ENCODE results near the gene MRFAP1. TPM values are rescaled to one million over a fixed set of nuclear protein-coding genes. Genes with fewer than 3 reads are reported as not detected.

MRFAP1 gene
- polyA plus RNA-seq, 1 donor from 2014 or later = 322 TPM

DNA sequence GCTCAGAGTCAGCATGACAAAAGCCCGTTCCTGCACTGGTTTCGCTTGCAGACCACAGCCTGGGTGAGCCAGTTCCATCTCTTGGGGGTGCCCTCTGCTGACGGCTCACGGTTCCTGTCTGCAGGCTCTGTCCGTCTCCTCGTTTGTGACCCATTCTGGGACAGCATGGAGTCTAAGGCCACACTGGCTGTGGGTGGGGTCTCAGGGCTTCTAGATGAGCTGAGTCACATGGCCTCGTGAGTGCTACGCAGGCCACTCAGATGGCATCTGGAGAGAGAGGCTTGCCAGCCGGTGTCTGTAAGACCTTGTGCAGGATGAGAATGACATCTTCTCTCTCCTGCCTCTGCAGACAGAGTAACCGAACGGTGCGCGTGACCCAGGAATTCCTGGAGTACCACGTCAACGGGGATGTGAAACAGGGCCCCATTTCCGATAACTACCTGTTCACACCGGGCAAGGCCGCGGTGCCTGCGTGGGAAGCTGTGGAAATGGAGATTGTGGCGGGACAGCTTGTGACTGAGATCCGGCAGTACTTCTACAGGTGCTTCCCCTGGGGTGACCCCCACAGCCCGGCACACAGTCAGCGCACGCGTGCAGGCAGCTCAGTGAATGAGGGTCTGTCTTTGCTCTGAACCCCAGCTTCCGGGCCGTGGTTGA lies 31.6 kb upstream of the MRFAP1 start:
- no peaks in the 10 kb centered on the region for H4K20me1 ChIP-seq (ENCODE audit: insufficient read depth)
- no peak overlapping the region for H3K27ac ChIP-seq (ENCODE audit: low read length)
- TF ChIP-seq POLR2AphosphoS5 (IDR thresholded peaks at IDR 0.05) (no peak), TAF1 (IDR thresholded peaks at IDR 0.05; ENCODE audit: low read depth) (no peak), SMC3 (conservative IDR thresholded peaks at IDR 0.05; ENCODE audit: poor library complexity) (no peak), CTCF (IDR thresholded peaks at IDR 0.05; ENCODE audit: poor library complexity, severe bottlenecking) (no peak), EZH2 (IDR thresholded peaks at IDR 0.05; ENCODE audit: borderline replicate concordance, insufficient read depth, low read length, poor library complexity, severe bottlenecking) (no peak), EP300 (conservative IDR thresholded peaks at IDR 0.05; ENCODE audit: poor library complexity, severe bottlenecking) (no peak), RAD21 (conservative IDR thresholded peaks at IDR 0.05) (no peak), MXI1 (conservative IDR thresholded peaks at IDR 0.05; ENCODE audit: poor library complexity, severe bottlenecking) (no peak)
- TF ChIP-seq, protein P1, sequence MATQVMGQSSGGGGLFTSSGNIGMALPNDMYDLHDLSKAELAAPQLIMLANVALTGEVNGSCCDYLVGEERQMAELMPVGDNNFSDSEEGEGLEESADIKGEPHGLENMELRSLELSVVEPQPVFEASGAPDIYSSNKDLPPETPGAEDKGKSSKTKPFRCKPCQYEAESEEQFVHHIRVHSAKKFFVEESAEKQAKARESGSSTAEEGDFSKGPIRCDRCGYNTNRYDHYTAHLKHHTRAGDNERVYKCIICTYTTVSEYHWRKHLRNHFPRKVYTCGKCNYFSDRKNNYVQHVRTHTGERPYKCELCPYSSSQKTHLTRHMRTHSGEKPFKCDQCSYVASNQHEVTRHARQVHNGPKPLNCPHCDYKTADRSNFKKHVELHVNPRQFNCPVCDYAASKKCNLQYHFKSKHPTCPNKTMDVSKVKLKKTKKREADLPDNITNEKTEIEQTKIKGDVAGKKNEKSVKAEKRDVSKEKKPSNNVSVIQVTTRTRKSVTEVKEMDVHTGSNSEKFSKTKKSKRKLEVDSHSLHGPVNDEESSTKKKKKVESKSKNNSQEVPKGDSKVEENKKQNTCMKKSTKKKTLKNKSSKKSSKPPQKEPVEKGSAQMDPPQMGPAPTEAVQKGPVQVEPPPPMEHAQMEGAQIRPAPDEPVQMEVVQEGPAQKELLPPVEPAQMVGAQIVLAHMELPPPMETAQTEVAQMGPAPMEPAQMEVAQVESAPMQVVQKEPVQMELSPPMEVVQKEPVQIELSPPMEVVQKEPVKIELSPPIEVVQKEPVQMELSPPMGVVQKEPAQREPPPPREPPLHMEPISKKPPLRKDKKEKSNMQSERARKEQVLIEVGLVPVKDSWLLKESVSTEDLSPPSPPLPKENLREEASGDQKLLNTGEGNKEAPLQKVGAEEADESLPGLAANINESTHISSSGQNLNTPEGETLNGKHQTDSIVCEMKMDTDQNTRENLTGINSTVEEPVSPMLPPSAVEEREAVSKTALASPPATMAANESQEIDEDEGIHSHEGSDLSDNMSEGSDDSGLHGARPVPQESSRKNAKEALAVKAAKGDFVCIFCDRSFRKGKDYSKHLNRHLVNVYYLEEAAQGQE (IDR thresholded peaks at IDR 0.05; ENCODE audit: borderline replicate concordance) = no peak
- H3F3A ChIP-seq (ENCODE audit: insufficient read depth, low read length, poor library complexity, severe bottlenecking) = no peaks in the 10 kb centered on the region
- no peak overlapping the region for H3K9ac ChIP-seq (ENCODE audit: low read length)
- H2AFZ ChIP-seq (ENCODE audit: low read depth, low read length) = no peak overlapping the region
- no peaks in the 10 kb centered on the region for H3K27me3 ChIP-seq (ENCODE audit: insufficient read depth, low read depth, low read length)
- H3K79me2 ChIP-seq (replicated peaks; ENCODE audit: insufficient read depth, low read length) = no peaks in the 10 kb centered on the region
- H3K4me3 ChIP-seq (ENCODE audit: low read length) = no peak overlapping the region
- H3K4me2 ChIP-seq (ENCODE audit: low read length) = no peak overlapping the region
- peaks cover 4% of the 10 kb centered on the region for H3K36me3 ChIP-seq (ENCODE audit: insufficient read depth, low read length)
- H3K9me3 ChIP-seq (ENCODE audit: low read length) = peaks cover 7% of the 10 kb centered on the region
- no peaks in the 10 kb centered on the region for H3K9me2 ChIP-seq (ENCODE audit: insufficient read depth, low read length)

- H4K20me1 ChIP-seq (ENCODE audit: insufficient read depth) = no peaks in the 10 kb centered on the region
- TF ChIP-seq POLR2AphosphoS5 (IDR thresholded peaks at IDR 0.05) = no peak
- TF ChIP-seq, protein P1 (IDR thresholded peaks at IDR 0.05; ENCODE audit: borderline replicate concordance) = no peak
- no peak for TF ChIP-seq CTCF (IDR thresholded peaks at IDR 0.05; ENCODE audit: poor library complexity, severe bottlenecking)
- no peak for TF ChIP-seq EZH2 (IDR thresholded peaks at IDR 0.05; ENCODE audit: borderline replicate concordance, insufficient read depth, low read length, poor library complexity, severe bottlenecking)
- no peak for TF ChIP-seq MXI1 (conservative IDR thresholded peaks at IDR 0.05; ENCODE audit: poor library complexity, severe bottlenecking)
- TF ChIP-seq EP300 (conservative IDR thresholded peaks at IDR 0.05; ENCODE audit: poor library complexity, severe bottlenecking) = no peak
- TF ChIP-seq SMC3 (conservative IDR thresholded peaks at IDR 0.05; ENCODE audit: poor library complexity) = no peak
- no peak for TF ChIP-seq TAF1 (IDR thresholded peaks at IDR 0.05; ENCODE audit: low read depth)
- TF ChIP-seq RAD21 (conservative IDR thresholded peaks at IDR 0.05) = no peak
- no peak overlapping the region for H3K4me2 ChIP-seq (ENCODE audit: low read length)
- no peak overlapping the region for H3K4me3 ChIP-seq (ENCODE audit: low read length)
- H3K9ac ChIP-seq (ENCODE audit: low read length) = no peak overlapping the region
- peaks cover 4% of the 10 kb centered on the region for H3K36me3 ChIP-seq (ENCODE audit: insufficient read depth, low read length)
- H3K9me3 ChIP-seq (ENCODE audit: low read length) = peaks cover 7% of the 10 kb centered on the region
- no peaks in the 10 kb centered on the region for H3K9me2 ChIP-seq (ENCODE audit: insufficient read depth, low read length)
- no peaks in the 10 kb centered on the region for H3K27me3 ChIP-seq (ENCODE audit: insufficient read depth, low read depth, low read length)
- H3K79me2 ChIP-seq (replicated peaks; ENCODE audit: insufficient read depth, low read length) = no peaks in the 10 kb centered on the region
- H3K27ac ChIP-seq (ENCODE audit: low read length) = no peak overlapping the region
- no peaks in the 10 kb centered on the region for H3F3A ChIP-seq (ENCODE audit: insufficient read depth, low read length, poor library complexity, severe bottlenecking)
- H2AFZ ChIP-seq (ENCODE audit: low read depth, low read length) = no peak overlapping the region
Measured at GRCh38 chr4:6609415-6610079, 30.9 kb upstream of the MRFAP1 start.

Data from neural cell (in vitro differentiated cells).